SK-N-MC (cell line): ENCODE data around the gene RELN.

Experiments
- FOXP2 ChIP-seq: optimal IDR thresholded peaks from 2 replicates; pipeline ENCODE3; 2011; ENCODE audit warnings: mild to moderate bottlenecking, moderate library complexity; ENCODE audit not compliant: insufficient read depth; ENCODE audit errors: extremely low read length, control extremely low read depth
- POLR2AphosphoS5 ChIP-seq: IDR thresholded peaks from 2 replicates; pipeline ENCODE4 v1.6.1; 2012; ENCODE audit warnings: mild to moderate bottlenecking, low read depth, low read length, borderline replicate concordance

DNA sequence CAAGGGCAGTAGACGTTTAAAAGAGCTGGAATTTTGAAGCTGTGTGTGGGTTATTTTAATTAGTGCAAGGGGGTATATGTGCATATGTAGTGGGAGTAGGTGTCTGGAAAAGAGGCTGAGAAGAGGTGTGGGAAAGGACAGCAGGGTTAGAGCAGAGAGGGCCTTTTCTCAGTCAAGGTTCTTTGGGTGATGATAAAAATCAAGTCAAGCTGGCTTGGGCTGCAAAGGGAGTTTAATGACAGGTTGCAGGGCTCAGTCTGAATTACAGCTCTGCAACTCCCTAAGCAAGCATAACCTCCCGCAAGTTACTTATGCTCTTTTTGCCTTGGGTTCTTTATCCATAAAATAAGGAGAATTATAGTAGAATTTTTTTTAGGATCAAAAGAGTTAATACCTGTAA, 83.5 kb downstream of the RELN start:
- no peak for TF ChIP-seq POLR2AphosphoS5
- TF ChIP-seq FOXP2 = no peak
